ENCODE measurements around the gene CASP7. TPM values are rescaled to one million over a fixed set of nuclear protein-coding genes. Genes with fewer than 3 reads are reported as not detected.
"Not testable (repeated sequence)": the region's sequence is repeated elsewhere in the genome, so short reads cannot be mapped to it uniquely, and the experiment has no call there.

CASP7 gene
- total and polyA plus RNA-seq, 2 donors from 2014 or later = 18.9 to 19.0 TPM

DNA sequence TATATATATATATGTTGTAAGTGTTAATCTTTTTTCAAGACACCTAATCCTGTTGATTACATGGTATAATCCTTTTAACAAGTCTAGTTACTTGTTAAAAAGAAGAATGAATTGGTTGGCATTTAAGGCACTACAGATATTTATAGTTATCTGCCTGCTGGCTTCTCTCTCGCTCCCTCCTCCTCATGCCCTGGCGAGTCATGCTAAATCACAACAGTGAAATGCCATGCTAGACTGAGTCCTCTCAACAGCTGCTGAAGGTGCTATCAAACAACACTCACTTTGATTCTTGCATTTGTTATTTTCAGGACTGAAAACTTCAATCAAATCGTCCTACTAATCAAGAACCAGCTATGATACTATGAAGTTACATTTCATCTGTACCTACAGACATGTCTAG is 31.2 kb upstream of the CASP7 start:
- no peaks in the 10 kb centered on the region for H3K9me3 ChIP-seq (ENCODE audit: control insufficient read depth in 2 of 3, insufficient read depth in 1 of 3, low read length in 3 of 3)
- no peak for FAIRE-seq
- no peak overlapping the region for H3K9ac ChIP-seq (ENCODE audit: low read length in 3 of 3)
- H3K27me3 ChIP-seq (ENCODE audit: control insufficient read depth, insufficient read depth, low read length) = no peaks in the 10 kb centered on the region
- intact Hi-C loops (cut with DNase I) = no loop called here
- DNase-seq = peak in 3 of 5 donors; percentile 20 to 72 (median 52)
- no peak overlapping the region for H3K27ac ChIP-seq (ENCODE audit: low read depth in 2 of 2, low read length in 2 of 2)
- no peaks in the 10 kb centered on the region for H3K4me1 ChIP-seq (ENCODE audit: control insufficient read depth in 2 of 3, insufficient read depth in 2 of 3, low read depth in 1 of 3, low read length in 3 of 3)
- no peaks in the 10 kb centered on the region for H3K36me3 ChIP-seq (ENCODE audit: control insufficient read depth in 2 of 3, insufficient read depth in 3 of 3, low read length in 3 of 3)
- TF ChIP-seq, protein P1, sequence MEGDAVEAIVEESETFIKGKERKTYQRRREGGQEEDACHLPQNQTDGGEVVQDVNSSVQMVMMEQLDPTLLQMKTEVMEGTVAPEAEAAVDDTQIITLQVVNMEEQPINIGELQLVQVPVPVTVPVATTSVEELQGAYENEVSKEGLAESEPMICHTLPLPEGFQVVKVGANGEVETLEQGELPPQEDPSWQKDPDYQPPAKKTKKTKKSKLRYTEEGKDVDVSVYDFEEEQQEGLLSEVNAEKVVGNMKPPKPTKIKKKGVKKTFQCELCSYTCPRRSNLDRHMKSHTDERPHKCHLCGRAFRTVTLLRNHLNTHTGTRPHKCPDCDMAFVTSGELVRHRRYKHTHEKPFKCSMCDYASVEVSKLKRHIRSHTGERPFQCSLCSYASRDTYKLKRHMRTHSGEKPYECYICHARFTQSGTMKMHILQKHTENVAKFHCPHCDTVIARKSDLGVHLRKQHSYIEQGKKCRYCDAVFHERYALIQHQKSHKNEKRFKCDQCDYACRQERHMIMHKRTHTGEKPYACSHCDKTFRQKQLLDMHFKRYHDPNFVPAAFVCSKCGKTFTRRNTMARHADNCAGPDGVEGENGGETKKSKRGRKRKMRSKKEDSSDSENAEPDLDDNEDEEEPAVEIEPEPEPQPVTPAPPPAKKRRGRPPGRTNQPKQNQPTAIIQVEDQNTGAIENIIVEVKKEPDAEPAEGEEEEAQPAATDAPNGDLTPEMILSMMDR (IDR thresholded peaks at IDR 0.05; ENCODE audit: borderline replicate concordance, extremely low read depth, insufficient read depth) = no peak
- no peak overlapping the region for H3K4me3 ChIP-seq (ENCODE audit: low read length in 3 of 3)

DNA sequence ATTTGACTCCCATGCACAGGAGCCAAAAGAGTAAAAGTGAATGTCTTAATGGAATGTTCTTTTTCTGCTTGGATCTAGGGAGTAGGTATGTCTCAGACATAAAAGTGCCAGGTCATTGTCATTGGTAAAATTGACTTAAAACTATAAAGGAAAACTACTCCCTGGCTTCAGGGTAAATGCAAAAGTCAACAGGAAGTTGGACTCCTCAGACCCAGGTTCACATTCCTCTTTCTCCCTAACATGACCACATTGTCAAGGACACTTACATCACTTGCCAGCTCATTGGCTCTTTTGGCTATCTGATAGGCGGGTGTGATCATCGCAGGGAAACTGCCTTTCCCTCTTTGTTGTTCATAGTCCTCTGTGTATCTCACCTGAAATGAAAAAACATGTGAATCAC is 29.5 kb upstream of the CASP7 start:
- Histone ChIP-seq H3K27ac (ENCODE audit: low read depth in 2 of 2, low read length in 2 of 2) (no peak overlapping the region), H3K9me3 (ENCODE audit: control insufficient read depth in 2 of 3, insufficient read depth in 1 of 3, low read length in 3 of 3) (no peaks in the 10 kb centered on the region), H3K4me1 (ENCODE audit: control insufficient read depth in 2 of 3, insufficient read depth in 2 of 3, low read depth in 1 of 3, low read length in 3 of 3) (no peaks in the 10 kb centered on the region), H3K27me3 (ENCODE audit: control insufficient read depth, insufficient read depth, low read length) (no peaks in the 10 kb centered on the region), H3K4me3 (ENCODE audit: low read length in 3 of 3) (no peak overlapping the region), H3K9ac (ENCODE audit: low read length in 3 of 3) (no peak overlapping the region), H3K36me3 (ENCODE audit: control insufficient read depth in 2 of 3, insufficient read depth in 3 of 3, low read length in 3 of 3) (no peaks in the 10 kb centered on the region)
- TF ChIP-seq, protein P1 (IDR thresholded peaks at IDR 0.05; ENCODE audit: borderline replicate concordance, extremely low read depth, insufficient read depth) = no peak
- DNase-seq (no peak), FAIRE-seq (no peak)
- intact Hi-C loops (cut with DNase I) = no loop called here

DNA sequence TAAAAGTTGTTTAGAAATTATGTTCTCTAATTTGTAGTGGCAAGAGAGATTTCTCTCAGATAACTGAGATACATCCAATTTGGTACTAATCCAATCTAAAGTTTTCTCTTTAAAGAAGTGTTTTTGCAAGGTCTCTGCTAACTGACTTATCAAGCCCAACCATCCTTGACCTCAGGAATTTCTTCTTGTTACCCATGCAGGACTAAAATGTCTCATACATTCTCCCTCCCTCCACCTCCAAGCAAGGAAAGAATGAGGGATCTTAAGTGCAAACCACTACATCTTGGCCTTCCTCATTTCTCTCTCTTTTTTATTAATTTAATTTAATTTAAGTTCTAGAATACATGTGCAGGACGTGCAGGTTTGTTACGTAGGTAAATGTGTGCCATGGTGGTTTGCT is 28.7 kb upstream of the CASP7 start:
- no peak overlapping the region for H3K9ac ChIP-seq (ENCODE audit: low read length in 3 of 3)
- H3K4me3 ChIP-seq (ENCODE audit: low read length in 3 of 3) = no peak overlapping the region
- intact Hi-C loops (cut with DNase I) = no loop called here
- FAIRE-seq (no peak), DNase-seq (peak in 1 of 5 donors; percentile 28)
- no peaks in the 10 kb centered on the region for H3K36me3 ChIP-seq (ENCODE audit: control insufficient read depth in 2 of 3, insufficient read depth in 3 of 3, low read length in 3 of 3)
- no peaks in the 10 kb centered on the region for H3K27me3 ChIP-seq (ENCODE audit: control insufficient read depth, insufficient read depth, low read length)
- no peaks in the 10 kb centered on the region for H3K9me3 ChIP-seq (ENCODE audit: control insufficient read depth in 2 of 3, insufficient read depth in 1 of 3, low read length in 3 of 3)
- TF ChIP-seq, protein P1 (IDR thresholded peaks at IDR 0.05; ENCODE audit: borderline replicate concordance, extremely low read depth, insufficient read depth) = no peak
- no peaks in the 10 kb centered on the region for H3K4me1 ChIP-seq (ENCODE audit: control insufficient read depth in 2 of 3, insufficient read depth in 2 of 3, low read depth in 1 of 3, low read length in 3 of 3)
- H3K27ac ChIP-seq (ENCODE audit: low read depth in 2 of 2, low read length in 2 of 2) = no peak overlapping the region

DNA sequence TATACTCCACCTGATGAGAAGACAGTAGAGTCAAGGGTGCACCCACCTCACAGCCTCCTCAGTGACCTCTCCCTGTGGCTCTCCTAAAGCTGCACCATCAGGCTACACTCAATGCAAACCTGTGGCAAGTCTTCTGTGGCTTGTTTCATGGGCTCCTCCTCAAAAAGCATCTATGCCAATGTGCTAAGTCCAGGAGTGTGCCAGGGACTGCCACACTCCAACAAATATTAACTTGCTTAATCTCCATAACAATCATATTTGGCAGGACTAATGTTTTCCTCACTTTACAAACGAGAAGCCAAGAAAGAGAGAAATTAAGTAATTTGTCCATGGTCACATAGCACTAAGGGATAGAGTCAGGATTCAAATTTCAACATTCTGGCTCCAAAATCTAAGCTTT is 27.8 kb upstream of the CASP7 start:
- Histone ChIP-seq H3K27ac (ENCODE audit: low read depth in 2 of 2, low read length in 2 of 2) (no peak overlapping the region), H3K27me3 (ENCODE audit: control insufficient read depth, insufficient read depth, low read length) (no peaks in the 10 kb centered on the region), H3K4me1 (ENCODE audit: control insufficient read depth in 2 of 3, insufficient read depth in 2 of 3, low read depth in 1 of 3, low read length in 3 of 3) (no peaks in the 10 kb centered on the region), H3K9ac (ENCODE audit: low read length in 3 of 3) (no peak overlapping the region), H3K4me3 (ENCODE audit: low read length in 3 of 3) (no peak overlapping the region), H3K9me3 (ENCODE audit: control insufficient read depth in 2 of 3, insufficient read depth in 1 of 3, low read length in 3 of 3) (no peaks in the 10 kb centered on the region), H3K36me3 (ENCODE audit: control insufficient read depth in 2 of 3, insufficient read depth in 3 of 3, low read length in 3 of 3) (no peaks in the 10 kb centered on the region)
- DNase-seq = no peak
- intact Hi-C loops (cut with DNase I) = no loop called here
- TF ChIP-seq, protein P1 (IDR thresholded peaks at IDR 0.05; ENCODE audit: borderline replicate concordance, extremely low read depth, insufficient read depth) = no peak
- no peak for FAIRE-seq

DNA sequence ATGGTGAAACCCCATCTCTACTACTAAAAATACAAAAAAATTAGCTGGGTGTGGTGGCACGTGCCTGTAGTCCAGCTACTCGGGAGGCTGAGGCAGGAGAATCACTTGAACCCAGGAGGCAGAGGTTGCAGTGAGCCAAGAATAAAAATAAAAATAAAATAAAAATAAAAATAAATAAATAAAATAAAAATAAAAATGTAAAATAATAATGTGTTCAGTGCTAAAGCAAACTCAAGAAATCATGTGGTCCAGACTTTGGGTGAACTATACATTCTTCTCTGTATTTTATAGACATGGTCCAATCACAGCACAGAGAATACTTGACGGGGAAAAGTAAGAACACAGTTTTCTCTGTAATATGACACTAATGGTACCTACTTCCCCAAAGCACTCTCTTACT is 27.3 kb upstream of the CASP7 start:
- intact Hi-C loops (cut with DNase I); H3K36me3 ChIP-seq (ENCODE audit: control insufficient read depth in 2 of 3, insufficient read depth in 3 of 3, low read length in 3 of 3); H3K9ac ChIP-seq (ENCODE audit: low read length in 3 of 3); H3K4me3 ChIP-seq (ENCODE audit: low read length in 3 of 3); DNase-seq; H3K9me3 ChIP-seq (ENCODE audit: control insufficient read depth in 2 of 3, insufficient read depth in 1 of 3, low read length in 3 of 3); H3K27me3 ChIP-seq (ENCODE audit: control insufficient read depth, insufficient read depth, low read length); FAIRE-seq; H3K4me1 ChIP-seq (ENCODE audit: control insufficient read depth in 2 of 3, insufficient read depth in 2 of 3, low read depth in 1 of 3, low read length in 3 of 3); H3K27ac ChIP-seq (ENCODE audit: low read depth in 2 of 2, low read length in 2 of 2): not testable (repeated sequence)

Measured in kidney (tissue), 14 donors.